HG03575 (cell line): Measurements from ENCODE around the gene MARCHF10.

ENCODE experiments used
- ATAC-seq: cut with Tn5 transposase; IDR thresholded peaks from one replicate; pipeline ENCODE4 v1.9.1; 2021; ENCODE audit not compliant: unreplicated experiment, insufficient number of reproducible peaks, low FRiP score; ENCODE audit errors: extremely low read depth

Gene MARCHF10

GRCh38 chr17:62656446-62656845 lies 151.7 kb downstream of the MARCHF10 start:
- ATAC-seq = no peak

- no peak for ATAC-seq
Measured at GRCh38 chr17:62655656-62656055, 152.5 kb downstream of the MARCHF10 start.

GRCh38 chr17:62653826-62654761 lies 154.0 kb downstream of the MARCHF10 start:
- ATAC-seq = no peak

GRCh38 chr17:62653002-62653825 lies 154.9 kb downstream of the MARCHF10 start:
- ATAC-seq = peak; percentile 82

GRCh38 chr17:62652251-62653001 lies 155.7 kb downstream of the MARCHF10 start:
- ATAC-seq = no peak
